GM19240 (cell line): Measurements from ENCODE around the gene NACC2.

Experiments used
- DNase-seq: peaks from one replicate; pipeline ENCODE4 v3.0.0; 2011; ENCODE audit warnings: low spot score; ENCODE audit not compliant: insufficient read length

The NACC2 gene

GRCh38 chr9:136024696-136025316, 70.3 kb downstream of the NACC2 start:
- no peak for DNase-seq

- no peak for DNase-seq
Measured at GRCh38 chr9:136024286-136024685, 70.8 kb downstream of the NACC2 start.

DNA sequence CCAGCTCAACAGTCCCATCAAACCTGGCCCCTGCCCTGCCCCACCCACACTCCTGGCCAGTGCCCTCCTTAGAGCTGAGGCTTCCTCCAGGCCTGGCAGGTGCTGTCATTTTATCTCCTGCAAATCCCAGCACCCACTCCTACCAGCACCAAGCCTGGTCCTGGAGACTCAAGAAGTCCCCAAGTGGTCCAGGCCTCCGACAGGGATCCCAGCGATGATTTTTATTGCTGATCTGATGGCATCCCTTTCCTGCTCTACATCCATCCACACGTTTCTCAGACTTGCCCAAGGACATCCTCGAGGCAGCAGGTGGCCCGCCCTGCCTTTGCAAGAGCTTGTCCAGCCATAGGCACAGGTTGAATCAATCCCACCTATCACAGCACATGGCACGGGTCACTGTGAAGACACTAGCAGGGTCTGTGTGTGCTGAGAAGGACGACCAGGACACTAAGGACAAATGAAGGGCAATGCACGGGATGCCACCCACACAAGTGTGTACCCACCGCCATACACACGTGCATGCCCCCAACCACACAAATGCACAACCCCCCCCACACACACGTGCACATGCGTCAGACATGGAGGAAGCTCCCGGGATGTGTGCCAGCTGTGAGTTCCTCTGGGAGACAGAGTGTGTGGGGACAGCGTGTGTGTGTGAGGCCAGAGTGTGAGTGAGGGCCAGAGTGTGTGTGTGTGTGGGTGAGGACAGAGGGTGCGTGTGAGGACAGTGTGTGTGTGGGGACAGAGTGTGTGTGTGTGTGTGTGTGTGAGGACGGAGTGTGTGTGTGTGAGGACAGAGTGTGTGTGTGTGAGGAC, 71.5 kb downstream of the NACC2 start:
- no peak for DNase-seq

DNA sequence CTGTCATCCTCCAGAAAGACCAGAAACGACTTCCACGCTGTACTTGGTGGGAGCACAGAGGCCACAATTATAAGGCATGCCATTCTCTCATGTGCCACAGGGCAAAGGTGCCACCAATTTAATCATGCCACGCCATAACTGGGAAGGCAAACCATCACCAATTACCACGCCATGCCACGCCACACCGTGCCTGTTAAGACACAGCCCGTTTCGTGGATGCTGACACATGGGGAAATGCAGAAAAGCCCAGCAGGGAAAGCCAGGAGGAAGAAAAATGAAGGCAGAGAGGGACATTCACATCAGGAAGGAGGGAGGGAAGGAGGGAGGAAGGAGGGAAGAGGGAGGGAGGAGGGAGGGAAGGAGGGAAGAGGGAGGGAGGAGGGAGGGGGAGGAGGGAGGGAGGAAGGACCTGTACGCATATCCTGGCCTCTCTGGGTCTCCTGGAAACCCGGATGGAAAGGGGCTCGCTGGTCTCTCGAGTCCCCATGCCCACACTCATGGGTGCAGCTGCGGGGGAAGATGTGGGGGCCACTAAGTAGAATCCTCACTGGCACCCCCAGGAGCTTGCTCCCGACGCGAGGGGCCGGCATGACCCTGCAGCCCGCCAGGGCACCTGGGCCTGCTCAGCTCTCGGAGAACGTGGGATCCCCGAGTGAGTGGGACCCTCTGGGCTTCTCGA, 72.2 kb downstream of the NACC2 start:
- no peak for DNase-seq

GRCh38 chr9:136021872-136022681, 73.0 kb downstream of the NACC2 start:
- DNase-seq: no peak

DNA sequence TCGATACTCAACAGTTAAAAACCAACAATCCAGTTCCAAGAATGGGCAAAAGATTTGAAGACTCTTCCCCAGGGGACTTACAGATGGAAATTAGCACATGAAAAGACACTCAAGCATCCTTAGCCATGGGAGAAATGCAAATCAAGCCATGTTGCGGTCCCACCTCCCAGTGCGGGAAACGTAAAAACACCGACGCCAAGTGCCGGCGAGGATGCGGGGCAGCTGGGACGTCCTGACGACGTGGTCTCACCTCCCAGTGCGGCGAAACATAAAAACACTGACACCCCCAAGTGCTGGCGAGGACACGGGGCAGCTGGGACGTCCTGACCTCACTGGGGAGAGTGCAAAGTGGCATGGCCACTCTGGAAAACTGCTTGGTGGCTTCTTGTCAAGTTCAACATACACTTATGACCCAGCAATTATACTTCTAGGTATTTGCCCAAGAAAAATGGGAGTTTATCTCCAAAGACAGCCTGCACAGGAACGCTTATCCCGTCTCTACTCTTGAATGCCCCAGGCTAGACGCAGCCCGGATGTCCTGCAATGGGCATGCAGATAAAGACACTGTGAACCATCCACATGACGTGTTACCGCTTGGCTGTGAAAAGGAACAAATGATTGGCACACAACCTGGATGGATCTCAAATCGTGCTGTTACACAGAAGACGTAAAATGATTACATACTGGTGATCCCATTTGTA, 73.8 kb downstream of the NACC2 start:
- no peak for DNase-seq

GRCh38 chr9:136020671-136021070, 74.4 kb downstream of the NACC2 start:
- DNase-seq: no peak

DNA sequence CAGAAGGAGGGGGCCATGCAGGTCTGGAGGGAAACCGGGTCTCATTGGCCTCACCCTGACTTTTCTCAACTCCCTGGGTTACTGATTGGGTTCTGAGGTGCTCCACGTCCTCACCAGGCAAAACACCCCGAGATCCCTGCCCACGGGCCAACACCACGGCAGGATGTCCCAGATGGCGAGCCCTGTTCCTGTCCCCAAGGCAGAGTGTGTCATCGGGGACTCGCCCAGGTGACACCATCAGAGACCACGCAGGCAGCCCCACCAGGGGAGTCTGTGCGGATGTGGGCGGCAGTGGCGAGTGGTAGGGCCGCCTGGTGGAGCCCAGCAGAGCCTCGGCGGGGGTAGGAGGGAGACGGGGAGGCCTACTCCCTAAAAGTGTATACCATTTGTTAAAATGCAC, 74.9 kb downstream of the NACC2 start:
- DNase-seq: no peak

DNA sequence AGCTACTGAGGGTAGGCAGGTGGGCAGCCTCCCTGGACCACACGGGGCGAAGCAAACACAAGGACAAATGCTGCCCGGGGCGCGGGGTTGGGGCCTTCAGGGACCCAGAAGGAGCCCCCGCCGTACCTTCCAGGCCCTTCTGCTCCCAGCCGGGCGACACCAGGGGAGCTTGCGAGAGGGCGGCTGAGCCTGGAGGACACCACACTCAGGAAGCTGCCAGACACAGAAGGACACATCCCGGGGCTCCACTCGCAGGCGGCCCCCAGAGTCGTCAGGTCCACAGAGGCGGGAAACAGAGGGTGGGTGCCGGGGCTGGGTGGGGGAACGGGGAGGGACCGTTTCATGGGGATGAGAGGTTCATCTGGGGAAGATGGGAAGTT, 75.4 kb downstream of the NACC2 start:
- DNase-seq: no peak

DNA sequence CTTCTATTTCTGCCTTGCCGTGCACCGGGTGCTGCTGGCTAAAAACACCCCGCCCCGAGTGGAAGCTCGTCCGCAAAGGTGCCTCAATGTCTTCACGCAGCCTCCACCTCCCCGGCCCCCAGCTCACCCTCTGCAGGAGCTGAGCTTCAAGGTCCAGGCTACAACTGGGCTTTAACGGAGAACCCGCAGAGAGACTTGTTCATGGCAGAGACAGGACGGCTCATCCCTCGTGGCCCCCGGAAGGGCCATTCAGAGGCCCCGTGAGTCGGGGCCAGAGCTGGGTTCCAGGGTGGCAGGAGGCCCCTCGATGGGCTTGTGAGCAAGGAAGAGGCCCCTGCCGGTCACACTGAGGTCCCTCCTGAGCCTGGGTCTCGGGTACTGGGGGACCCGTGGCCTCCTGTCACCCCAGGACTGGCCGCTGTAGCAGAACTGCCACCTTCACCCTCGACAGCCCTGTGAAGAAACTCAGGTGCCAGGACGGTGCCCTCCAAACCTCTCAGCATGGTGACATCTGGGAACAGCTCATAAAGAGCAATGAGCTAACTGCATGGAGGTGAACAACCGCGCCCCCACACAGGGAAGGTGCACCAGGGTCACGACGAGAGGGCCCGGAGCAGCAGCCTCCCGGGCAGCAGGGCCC, 75.9 kb downstream of the NACC2 start:
- no peak for DNase-seq

GRCh38 chr9:136018257-136019031, 76.6 kb downstream of the NACC2 start:
- no peak for DNase-seq

GRCh38 chr9:136017289-136018190, 77.5 kb downstream of the NACC2 start:
- no peak for DNase-seq

GRCh38 chr9:136016572-136017288, 78.4 kb downstream of the NACC2 start:
- DNase-seq: no peak

- no peak for DNase-seq
Measured at GRCh38 chr9:136015656-136016571, 79.2 kb downstream of the NACC2 start.

DNA sequence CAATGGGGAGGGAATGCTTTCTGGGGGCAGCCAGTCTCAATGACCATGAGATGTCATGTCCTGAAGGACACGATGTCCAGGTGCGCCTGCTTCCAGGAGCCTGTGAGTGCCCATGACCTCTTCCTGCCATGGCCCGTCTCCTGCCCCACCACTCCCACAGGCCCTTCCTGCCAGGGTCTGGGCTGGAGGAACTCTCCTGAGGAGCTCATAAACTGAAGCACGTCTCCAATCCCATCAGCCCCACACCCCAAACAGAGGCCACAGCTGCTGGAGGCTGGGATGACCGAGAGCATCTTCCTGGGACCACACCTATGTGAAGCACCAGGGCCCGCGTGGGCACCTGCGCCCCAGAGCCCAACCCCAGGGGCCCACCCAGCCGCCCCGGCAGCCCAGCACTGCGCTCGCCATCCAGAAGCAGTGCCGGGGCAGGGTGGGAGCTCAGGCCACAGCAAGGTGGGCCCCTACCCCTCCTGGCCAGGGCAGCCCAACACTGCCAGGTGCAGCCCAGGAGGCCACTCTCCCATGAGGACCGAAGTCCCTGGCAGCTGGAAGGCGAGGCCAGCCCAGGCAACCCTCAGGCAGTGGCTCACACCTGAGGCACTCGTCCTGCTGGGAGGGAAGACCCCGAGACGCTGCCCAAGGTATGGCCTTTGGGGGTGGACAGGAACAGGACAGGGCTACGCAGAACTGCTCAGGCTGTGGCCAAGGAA, 80.0 kb downstream of the NACC2 start:
- DNase-seq: no peak

DNA sequence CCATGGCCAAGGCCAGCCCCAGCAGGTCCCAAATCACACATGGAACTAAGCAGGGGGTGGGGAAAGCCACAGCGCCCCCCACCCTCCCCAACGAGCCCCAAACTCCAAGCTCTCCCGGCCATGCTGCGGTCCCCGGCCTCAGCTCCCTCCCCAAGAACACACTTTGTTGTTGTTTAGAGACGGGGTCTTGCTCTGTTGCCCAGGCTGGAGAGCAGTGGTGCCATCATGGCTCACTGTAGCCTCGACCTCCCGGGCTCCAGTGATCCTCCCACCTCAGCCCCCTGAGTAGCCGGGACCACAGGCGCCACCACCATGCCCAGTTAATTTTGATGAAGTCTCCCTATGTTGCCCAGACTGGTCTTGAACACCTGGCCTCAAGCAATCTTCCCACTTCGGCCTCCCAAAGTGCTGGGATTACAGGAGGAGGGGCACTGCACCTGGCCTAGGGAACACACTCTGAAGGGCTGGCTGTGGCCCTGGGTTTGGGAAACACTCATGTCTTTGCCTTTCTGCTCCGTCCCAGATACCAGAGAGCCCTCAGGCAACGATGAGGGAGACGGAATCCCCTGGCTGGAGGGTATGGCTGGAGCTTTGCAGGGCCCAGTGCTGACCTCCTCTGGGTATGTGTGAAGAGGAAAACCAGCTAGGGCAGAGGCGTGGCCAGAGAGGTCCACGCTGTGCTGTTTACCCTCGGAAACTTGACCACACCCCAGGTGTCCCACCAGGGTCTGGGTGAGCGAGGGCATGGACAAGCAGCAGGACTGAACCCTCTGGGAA, 80.8 kb downstream of the NACC2 start:
- no peak for DNase-seq
